Fibroblast of skin of back (primary cell): ENCODE measurements around the gene MED25.
A peak's percentile ranks its signal among the peaks of the same experiment; 100 is the strongest.

ENCODE experiments used
- DNase-seq: peaks from one replicate; pipeline ENCODE4 v3.0.0-alpha.2; 2013

MED25 gene

DNA sequence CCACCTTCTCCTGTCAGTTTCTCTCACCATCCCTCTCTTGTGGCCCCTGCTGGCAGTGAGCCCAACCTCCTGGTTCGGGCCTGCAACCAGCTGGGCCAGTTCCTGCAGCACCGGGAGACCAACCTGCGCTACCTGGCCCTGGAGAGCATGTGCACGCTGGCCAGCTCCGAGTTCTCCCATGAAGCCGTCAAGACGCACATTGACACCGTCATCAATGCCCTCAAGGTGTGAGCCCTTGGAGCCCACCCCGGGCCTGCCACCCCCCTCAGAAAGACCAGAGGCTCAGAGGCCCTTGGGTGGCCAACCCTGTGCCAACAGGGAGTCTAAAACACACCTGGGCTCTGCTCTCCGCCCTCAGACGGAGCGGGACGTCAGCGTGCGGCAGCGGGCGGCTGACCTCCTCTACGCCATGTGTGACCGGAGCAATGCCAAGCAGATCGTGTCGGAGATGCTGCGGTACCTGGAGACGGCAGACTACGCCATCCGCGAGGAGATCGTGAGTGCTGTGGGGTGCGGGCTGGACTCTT lies 18.8 kb upstream of the MED25 start:
- no peak for DNase-seq

DNA sequence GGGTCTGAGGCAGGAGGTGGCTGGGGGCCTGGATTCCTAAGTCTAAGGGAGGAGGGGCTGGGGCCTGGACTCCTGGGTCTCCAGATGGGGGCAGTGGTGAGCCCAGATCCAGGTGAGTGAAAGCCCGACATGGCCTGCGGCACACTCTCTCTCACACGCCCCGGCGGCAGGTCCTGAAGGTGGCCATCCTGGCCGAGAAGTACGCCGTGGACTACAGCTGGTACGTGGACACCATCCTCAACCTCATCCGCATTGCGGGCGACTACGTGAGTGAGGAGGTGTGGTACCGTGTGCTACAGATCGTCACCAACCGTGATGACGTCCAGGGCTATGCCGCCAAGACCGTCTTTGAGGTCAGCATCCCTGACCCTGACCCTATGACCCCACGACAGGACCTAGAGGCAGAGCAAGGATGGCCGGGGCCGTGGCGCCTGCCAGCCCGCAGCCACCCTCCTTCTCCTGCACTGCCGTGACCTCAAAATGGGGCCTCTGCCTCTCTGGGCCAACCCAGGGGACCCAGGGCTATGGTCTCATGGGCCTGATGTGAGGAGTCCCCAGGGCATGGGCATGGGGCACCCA lies 18.2 kb upstream of the MED25 start:
- DNase-seq, result no peak

DNA sequence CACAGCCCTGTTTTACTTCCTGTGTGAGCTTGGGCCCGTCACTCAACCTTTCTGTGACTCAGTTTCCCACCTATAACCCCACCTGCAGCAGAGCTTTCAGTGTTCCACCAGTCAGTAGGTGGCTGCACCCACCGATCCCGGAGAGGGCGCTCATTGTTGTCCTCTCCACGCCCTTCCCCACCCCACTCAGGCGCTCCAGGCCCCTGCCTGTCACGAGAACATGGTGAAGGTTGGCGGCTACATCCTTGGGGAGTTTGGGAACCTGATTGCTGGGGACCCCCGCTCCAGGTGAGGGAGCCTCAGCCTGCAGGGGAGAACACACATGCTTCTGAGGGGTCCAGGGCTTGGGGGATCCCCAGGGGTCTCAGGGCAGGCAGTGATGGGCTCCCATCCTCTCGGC lies 17.3 kb upstream of the MED25 start:
- no peak for DNase-seq

DNA sequence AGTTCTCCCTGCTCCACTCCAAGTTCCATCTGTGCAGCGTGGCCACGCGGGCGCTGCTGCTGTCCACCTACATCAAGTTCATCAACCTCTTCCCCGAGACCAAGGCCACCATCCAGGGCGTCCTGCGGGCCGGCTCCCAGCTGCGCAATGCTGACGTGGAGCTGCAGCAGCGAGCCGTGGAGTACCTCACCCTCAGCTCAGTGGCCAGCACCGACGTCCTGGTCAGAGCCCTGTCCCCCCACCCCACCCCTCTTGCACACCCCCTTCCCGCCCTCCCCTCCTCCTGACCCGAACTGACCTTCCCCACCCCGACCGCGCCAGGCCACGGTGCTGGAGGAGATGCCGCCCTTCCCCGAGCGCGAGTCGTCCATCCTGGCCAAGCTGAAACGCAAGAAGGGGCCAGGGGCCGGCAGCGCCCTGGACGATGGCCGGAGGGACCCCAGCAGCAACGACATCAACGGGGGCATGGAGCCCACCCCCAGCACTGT lies 16.6 kb upstream of the MED25 start:
- DNase-seq, result no peak

DNA sequence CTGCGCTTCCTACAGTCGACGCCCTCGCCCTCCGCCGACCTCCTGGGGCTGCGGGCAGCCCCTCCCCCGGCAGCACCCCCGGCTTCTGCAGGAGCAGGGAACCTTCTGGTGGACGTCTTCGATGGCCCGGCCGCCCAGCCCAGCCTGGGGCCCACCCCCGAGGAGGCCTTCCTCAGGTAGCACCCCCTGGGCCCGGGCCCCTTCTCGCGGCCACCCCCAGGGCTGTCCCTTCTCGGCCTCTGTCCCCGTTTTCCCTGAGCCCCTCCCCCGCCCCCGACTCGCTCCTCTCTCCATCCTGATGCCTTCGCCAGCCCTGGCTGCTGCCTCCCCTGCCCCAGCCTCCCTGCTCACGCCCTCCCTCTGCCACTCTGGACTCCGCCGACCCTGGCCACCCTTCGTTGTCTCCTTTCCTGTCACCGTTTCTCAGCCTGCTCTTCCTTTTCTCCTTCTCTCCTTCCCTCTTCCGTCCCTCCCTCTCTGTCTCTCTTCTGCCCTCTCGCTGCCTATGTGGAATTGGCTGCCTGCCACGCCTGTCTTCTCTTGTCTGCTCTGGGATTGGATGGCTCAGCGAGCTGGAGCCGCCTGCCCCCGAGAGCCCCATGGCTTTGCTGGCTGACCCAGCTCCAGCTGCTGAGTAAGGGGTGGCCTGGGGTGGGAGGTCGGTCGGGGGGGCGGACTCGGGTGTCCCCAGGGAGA lies 16.0 kb upstream of the MED25 start:
- DNase-seq, result peak; percentile 93

DNA sequence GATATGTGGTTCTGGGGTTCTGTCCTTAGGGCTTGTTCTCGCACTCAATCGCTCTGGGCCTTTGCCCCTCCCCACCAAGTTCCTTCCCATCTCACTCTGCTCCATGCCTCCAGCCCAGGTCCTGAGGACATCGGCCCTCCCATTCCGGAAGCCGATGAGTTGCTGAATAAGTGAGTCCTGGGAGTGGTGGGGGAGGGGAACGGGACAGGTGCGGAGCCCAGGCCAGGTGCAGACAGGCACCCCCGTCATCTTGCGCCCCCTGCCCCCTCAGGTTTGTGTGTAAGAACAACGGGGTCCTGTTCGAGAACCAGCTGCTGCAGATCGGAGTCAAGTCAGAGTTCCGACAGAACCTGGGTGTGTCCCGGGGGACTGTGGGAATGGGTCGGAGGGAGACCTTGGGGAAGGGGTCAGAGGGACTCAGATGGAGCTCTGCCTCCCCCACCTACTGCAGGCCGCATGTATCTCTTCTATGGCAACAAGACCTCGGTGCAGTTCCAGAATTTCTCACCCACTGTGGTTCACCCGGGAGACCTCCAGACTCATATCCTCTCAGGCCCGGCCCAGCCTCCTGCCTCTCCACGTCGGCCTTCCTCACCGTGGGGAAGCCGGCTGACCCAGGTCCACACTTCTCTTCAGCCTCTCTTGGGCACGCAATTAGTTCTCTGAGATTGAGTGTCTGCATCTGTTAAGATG lies 15.1 kb upstream of the MED25 start:
- no peak for DNase-seq

DNA sequence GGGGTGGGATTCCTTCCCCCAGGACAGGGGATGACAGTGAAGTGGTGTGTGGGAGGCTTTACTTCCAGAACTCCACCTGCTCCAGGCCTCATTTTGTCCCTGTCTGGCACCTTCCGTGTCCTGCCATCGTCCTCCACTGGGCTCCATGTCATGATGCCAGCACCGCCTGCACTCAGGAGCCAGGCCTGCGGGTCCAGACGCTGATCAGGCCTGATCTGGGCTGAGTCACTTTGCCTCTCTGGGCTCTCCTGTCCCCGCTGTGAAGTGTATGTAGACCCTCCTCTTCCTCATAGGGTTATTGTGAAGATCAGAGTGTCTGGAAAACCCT lies 14.6 kb upstream of the MED25 start:
- DNase-seq, result no peak

DNA sequence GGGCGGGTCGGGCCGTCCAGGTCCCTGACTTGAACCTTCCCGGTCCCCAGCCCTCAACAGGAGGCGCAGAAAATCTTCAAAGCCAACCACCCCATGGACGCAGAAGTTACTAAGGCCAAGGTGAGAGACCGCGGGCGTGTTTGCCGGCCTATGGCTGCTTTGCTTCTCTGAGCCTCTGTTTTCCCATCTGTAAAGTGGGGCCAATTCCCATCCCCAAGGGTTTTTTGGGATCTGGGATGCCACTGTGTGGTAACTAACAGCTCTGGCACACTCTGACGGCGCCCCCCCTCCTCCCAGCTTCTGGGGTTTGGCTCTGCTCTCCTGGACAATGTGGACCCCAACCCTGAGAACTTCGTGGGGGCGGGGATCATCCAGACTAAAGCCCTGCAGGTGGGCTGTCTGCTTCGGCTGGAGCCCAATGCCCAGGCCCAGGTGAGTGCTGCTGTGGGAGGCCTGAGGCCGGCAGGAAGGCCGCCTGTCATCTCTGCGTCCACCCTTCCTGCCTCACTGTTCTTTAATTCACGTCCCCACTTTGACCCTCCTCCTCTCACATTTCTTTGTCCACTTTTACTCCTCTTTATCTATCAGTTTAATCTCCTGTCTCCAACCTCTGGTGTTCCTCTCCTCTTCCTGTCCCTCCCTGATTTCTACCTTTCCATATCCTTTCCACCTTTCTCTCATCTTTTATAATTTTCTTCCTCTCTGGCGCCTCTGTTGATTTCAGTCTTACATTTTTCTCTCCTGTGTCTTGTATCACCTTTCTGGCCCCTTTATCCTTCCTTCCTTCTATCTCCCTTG lies 12.1 kb upstream of the MED25 start:
- no peak for DNase-seq

DNA sequence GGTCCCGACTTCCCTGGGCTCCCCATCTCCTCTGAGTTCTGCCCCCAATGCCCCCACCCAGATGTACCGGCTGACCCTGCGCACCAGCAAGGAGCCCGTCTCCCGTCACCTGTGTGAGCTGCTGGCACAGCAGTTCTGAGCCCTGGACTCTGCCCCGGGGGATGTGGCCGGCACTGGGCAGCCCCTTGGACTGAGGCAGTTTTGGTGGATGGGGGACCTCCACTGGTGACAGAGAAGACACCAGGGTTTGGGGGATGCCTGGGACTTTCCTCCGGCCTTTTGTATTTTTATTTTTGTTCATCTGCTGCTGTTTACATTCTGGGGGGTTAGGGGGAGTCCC lies 11.5 kb upstream of the MED25 start:
- no peak for DNase-seq

DNA sequence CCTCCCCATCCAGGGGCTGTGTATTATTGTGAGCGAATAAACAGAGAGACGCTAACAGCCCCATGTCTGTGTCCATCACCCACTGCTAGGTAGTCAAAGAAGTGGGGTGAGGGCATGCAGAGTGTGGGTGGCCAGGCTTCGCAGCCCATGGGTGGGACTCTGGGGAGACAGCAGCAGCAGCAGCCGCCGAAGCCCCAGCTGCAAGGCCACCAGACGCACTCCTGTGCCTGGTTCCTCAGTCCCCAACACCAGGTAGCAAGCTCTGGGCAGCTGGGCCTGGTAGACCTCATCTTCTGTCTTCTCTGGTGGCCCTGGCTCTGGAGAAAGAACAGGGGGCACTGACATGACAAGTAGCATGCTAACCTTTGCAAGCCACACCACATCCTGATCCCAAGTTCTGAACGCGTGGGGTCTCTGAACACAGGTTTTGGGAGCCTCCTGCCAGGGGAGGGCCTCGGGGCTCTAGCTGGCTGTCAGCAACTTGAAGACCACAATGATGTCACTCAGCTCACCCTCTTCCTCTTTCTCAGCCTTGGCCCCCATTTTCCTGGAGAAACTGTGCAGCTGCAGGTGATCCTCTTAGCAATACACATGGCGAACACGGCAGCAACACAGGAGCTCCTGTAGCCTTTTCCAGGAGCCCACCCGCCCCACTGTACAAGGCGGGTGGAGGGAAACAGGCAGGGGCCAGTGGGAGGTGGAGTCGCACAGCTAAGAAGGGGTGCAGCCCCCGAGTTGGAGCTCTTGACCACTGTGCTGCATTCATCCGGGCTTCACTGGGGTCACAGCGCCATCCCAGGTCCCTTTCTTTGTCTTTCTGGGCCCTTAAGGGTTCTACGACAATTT lies 10.8 kb upstream of the MED25 start:
- no peak for DNase-seq

DNA sequence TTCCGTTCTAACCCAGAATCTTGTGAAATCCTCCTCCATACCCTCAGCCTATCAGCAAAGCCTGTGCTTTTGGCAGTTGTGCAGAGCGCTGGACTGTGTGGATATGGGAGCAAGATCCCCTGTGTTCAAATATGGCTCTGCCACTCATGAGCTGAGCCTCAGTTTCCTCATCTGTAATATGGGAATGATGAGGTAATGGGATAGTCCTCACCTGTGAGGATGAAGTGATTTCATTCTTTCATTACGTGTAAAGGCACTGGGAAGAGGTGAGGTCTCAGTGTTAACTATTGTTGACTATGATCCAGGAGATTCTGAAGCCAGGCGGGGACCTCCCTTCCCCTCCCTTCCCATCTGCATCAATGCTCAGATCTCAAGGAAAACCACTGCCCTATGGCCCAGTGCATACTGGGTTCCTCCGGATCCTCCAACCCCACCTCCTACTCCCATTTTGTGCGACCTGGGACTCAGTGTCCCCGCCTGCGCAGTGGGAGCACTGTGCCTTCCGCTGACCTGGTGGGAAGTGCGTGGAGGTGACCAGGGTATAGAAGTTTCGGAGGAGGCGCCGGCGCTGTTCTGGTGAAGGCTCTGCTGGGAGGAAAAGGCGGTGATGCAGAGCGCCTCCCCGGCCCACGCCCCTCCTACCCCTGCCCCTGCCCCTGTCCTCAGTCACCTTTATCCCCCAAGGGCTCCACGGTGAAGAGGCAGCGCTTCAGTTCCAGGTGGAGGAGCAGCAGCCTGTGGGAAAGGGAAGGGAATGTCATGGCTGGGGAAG lies 10.0 kb upstream of the MED25 start:
- no peak for DNase-seq

DNA sequence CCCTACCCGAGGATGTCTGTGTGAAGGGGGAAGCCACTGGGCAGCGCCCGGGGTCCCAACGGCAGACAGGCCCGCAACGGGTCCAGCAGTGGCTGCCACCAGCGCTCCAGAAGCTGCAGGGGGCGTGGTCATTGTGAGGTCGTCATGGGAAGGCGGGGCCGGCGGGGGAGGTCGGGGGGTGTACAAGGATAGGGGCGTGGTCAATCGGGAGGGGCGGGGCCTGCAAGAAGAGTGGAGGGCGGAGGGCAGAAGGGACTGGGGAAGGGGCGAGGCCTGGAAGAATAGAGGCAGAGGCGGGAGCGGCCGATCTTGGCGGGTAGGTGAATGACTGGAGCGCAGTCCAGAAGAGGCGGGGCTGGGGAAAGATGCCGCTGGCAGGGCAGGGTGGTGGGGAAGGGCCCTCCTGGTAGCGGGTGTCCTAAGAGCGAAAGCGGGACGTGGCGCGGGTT lies 9.4 kb upstream of the MED25 start:
- DNase-seq, result peak; percentile 81

DNA sequence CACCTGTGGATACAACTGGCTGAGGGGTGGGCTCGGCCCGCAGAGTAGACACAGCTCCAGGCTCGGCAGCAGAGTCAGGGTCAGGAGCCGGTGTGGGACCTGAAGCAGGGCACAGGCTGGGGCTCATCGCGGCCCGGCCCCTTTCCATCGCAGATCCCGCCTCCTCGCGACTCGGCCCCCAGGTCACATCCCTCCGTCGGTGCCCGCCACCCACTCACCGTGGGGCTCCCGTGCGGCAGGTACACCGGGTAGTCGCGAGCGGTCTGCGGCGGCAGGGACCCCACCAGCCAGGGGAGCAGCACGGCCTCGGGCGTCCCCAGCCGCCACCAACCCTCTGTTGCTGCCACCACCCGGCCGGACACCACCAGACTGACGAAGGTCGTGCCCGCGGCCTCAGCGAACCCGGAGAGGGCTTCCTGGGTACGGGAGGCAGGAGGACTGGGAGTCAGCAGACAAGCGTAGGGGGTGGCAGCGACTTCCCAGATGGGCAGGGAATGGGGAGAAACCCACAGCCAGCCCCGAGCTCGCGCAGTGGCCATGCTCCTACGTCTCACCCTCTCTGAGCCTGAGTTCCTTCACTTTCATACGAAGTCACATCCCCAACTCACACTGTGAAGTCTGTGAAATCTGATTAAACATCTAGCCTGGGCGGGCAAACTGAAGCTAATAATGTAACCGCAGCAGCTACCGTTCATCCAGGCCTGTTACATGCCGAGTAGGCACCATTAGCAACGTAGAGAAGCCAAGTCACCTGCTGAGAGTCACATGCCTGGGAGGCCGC lies 8.7 kb upstream of the MED25 start:
- peak; percentile 40 for DNase-seq

DNA sequence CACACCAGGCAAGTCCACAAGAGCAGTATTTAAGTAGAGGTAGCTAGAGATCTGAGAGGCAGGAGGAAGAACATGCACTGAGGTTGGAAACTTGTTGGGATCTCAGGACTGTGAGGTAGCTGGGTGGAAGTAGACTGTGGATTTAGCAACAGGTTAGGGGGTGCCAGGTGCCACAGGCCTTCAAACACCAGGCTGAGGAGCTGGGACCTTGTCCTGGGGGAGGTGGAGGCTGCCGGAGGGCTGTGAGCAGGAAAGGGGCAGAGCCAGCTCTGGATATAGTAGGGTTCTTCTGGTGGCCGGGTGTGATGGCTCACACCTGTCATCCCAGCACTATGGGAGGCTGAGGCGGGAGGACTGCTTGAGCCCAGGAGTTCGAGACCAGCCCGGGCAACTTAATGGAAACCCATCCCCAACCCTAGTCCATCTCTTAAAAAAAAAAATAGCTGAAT lies 8.1 kb upstream of the MED25 start:
- DNase-seq, result no peak

DNA sequence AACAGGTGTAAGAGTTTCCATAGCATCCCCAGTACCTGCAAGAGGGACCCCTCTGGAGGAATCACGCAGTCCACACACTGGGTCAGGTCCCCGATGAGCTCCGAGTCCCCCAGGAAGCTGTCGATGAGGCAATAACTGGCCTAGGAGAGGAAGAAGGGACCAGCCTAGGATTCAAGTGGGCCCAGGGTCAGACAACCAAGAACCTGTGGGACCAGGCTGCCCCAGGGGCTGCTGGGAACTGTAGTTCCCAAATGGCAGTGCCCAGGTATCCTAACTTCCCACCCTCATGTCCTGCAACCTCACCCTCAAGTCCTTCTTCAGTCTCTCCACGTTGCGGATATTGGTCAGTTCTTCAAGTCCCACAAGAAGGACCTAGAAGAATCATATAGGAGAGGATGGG lies 6.8 kb upstream of the MED25 start:
- DNase-seq, result no peak

DNA sequence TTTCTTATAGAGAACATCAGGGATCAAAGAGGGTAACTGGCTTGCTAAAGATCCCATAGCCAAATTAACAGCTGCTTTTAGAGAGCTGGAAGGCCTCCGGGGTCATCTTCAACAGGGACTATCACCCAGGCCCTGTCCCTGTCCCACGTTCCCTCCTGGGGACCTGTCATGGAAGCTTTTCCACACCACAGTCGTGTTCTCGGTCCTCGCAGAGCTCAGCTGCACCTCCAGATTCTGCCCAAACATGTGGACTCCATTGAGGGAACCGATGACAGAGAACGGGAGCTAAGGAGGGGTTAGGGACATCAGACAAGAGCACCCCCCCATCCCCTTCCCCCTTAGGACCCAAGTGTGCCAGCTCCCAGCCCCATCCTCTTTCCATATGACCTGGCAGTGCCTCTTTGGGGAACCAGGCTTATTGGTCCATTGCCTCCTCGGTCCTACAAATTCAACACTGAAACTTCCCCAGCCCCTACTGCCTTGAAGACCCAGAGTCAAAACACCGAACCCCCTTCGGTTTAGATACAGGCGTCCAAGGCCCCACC lies 5.6 kb upstream of the MED25 start:
- DNase-seq, result no peak

DNA sequence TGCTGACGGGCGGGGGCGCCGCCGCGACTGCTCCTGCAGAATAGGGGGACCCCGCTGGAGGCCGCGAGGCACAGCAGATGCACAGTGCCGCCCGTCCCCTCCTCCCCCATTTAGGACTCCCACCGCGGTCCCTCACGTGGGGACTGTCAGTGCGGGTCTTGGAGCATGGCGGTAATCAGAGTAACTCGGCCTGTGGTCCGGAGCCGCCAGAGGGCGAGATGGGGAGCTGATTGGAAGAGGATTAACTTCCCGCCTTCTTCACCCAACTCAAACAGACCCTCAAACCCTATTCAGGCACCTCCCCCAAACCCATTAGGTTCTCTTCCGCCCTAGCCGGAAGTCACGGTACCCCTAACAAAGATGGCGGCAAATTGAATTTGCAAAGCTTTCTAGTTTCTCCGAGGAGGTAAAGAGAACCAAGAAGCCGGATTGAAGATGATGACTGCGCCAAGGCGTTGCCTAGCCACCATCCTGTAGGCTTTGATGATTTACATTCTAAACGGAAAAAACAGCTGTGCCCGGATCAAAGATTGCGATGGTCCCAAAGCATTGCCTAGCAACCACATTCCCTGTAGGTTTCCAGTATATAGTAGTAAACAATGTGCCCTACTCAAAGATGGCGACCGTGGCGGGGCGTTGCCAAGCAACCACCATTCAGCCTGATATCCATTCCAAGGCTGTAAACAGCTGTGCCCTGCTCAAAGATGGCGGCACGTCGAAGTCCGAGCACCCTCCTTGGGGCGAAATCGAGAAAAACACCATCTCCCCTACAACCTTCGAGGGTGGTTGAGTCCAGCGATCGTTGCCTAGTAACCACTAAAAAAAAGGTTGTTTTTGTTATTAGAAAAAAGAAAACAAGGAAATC lies 4.9 kb upstream of the MED25 start, which contains the start of gene FUZ:
Gene FUZ, minus strand, starts transcription at position 296 of the 865 bp plus-strand sequence. Its CDS starts 186 bp downstream, at position 110.
- DNase-seq, result peak; percentile 98

DNA sequence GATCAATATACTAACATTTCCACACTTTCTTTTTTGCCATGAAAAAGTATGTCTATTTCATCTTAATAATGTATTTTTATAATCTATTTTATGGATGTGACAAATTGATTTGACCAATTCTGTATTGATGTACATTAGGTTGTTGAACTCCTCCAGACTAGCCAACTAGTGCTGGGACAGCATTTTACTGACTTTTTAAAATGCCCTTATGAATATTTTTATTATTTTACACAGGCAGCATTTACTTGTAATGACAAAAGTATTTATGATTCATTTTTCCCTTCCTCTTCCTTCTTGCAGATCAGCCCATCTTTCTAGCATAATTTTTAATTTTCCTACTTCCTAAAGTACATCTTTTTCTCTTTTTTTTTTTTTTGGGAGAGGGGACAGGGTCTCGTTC lies 4.1 kb upstream of the MED25 start:
- peak; percentile 34 for DNase-seq

DNA sequence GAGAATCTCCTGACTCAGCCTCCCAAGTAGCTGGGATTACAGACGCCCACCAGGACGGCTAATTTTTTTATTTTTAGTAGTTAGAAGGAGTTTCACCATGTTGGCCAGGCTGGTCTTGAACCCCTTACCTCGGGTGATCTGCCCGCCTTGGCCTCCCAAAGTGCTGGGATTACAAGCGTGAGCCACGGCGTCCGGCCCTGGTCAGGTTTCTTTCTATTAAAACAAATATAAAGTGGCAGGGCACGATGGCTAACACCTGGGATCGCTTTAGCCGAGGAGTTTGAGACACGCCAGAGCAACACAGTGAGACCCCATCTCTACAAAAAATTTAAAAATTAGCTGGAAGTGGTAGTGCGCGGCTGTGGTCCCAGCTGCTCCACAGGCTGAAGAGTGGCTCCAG lies 1.5 kb upstream of the MED25 start:
- no peak for DNase-seq
